GM10248 (cell line): ENCODE results near the gene AK8.

Experiments
- CTCF ChIA-PET: fragments of 300-600 bp; sonication (Branson Sonifier 250); formaldehyde crosslinking; extraction: SDS; loops from one replicate; lab custom pipeline; 2021; ENCODE audit warnings: antibody characterized with exemption; lab: Yijun Ruan, JAX
- POLR2A ChIA-PET: fragments of 350-650 bp; sonication (Branson Sonifier 250); formaldehyde crosslinking; extraction: SDS; loops from one replicate; lab custom pipeline; 2020; ENCODE audit warnings: antibody characterized with exemption; lab: Yijun Ruan, JAX
- DNase-seq: peaks from one replicate; pipeline ENCODE4 v3.0.0; 2012; ENCODE audit errors: extremely low spot score
- CTCF ChIP-seq: IDR thresholded peaks from 2 replicates; pipeline ENCODE4 v1.5.1; 2012; ENCODE audit warnings: mild to moderate bottlenecking, low read depth; ENCODE audit errors: extremely low read depth, missing control alignments, control extremely low read depth

AK8 gene

GRCh38 chr9:132826621-132827365 lies 51.3 kb downstream of the AK8 start:
- no peak for TF ChIP-seq CTCF
- POLR2A ChIA-PET: no interaction called here
- DNase-seq: no peak
- CTCF ChIA-PET: interaction anchor here (1.0 kb wide), 2 partner anchors 10 to 22 kb away, joined by 3 read pairs; no protein-coding TSS in a partner anchor

- DNase-seq: no peak
- CTCF ChIA-PET: no interaction called here
- POLR2A ChIA-PET: no interaction called here
- TF ChIP-seq CTCF: no peak
Measured at GRCh38 chr9:132826131-132826530, 52.0 kb downstream of the AK8 start.

GRCh38 chr9:132825430-132825829 lies 52.7 kb downstream of the AK8 start:
- TF ChIP-seq CTCF: no peak
- DNase-seq: no peak
- ChIA-PET POLR2A (no interaction called here), CTCF (no interaction called here)

DNA sequence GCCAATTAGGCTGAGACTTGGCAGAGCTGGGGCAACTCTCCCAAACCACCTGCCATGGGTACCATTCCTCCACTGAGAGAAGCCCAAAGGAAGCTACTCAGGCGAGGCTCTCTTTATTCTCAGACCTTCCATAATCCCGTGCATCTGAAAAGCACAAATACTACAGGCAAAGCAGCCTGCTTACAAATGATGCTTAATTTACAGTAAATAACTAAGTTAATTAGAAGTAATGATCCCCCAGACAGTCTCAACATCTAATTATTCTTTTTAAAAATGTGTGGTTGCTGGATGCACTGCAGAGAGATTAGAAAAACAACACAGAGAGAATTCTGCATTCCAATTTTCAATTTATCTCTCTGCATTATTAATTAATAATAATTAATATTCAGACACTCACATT lies 53.1 kb downstream of the AK8 start:
- DNase-seq: no peak
- no peak for TF ChIP-seq CTCF
- ChIA-PET CTCF (no interaction called here), POLR2A (no interaction called here)

GRCh38 chr9:132824151-132824550 lies 53.9 kb downstream of the AK8 start:
- no peak for DNase-seq
- no peak for TF ChIP-seq CTCF
- ChIA-PET CTCF (no interaction called here), POLR2A (no interaction called here)

DNA sequence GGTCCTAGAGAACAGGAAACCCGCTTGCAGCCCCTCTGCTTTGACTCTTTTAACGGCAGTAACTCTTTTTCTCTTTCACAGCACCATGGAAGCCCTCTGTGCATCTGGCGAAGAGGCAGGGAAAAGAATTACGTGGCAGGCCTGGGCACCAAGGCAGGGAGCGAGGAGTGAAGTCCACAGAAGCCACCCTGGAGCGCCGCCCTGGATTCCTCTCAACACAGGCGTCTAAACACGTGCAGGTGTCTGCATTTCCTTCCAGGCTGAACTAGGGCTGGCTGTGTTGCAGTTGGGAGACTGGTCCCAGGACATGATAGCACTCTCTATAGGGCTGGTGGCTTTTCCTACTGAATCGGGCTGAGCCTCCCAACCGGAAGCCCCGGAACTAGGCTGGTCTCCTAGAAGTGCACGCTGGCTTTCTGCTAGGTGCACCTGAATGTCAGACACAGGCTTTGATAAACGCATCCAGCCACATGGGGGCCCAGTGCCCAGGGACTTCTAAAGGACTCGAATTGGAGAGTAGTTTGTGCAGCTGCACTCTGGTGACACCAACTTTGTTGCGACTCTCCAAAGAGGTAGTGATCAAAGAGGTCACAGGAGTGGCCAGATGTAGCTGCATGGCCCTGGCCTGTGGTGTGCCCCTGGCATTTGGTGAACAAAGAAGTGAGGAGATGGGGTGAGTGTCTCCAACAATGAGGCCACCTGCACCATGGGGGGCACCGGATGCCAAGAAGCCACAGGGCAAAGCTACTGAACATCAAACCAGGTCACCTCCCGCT lies 54.5 kb downstream of the AK8 start:
- POLR2A ChIA-PET: interaction anchor here (0.6 kb wide), 1 partner anchor 335 kb away, joined by 5 read pairs; no protein-coding TSS in a partner anchor
- CTCF ChIA-PET: no interaction called here
- no peak for TF ChIP-seq CTCF
- no peak for DNase-seq
